VCaP (cell line): ENCODE results near the gene SLC26A4.

Experiments
- H3K27ac ChIP-seq: fragments of 450-650 bp; 2 replicates; pipeline ENCODE4 v1.5.1; 2017
- TF ChIP-seq, protein P1 (sequence below): fragments of 450-650 bp; conservative IDR thresholded peaks from 2 replicates; pipeline ENCODE4 v1.5.1; 2017; ENCODE audit warnings: mild to moderate bottlenecking, moderate library complexity

Gene SLC26A4

DNA sequence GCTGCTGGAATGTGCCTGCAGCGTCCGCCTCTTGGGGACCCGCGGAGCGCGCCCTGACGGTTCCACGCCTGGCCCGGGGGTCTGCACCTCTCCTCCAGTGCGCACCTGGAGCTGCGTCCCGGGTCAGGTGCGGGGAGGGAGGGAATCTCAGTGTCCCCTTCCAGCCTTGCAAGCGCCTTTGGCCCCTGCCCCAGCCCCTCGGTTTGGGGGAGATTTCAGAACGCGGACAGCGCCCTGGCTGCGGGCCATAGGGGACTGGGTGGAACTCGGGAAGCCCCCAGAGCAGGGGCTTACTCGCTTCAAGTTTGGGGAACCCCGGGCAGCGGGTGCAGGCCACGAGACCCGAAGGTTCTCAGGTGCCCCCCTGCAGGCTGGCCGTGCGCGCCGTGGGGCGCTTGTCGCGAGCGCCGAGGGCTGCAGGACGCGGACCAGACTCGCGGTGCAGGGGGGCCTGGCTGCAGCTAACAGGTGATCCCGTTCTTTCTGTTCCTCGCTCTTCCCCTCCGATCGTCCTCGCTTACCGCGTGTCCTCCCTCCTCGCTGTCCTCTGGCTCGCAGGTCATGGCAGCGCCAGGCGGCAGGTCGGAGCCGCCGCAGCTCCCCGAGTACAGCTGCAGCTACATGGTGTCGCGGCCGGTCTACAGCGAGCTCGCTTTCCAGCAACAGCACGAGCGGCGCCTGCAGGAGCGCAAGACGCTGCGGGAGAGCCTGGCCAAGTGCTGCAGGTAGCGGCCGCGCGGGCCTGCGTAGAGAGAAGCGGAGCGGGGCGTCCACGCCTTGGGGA, 645 bp downstream of the SLC26A4 start:
- H3K27ac ChIP-seq = peak overlapping the region; percentile 55
- TF ChIP-seq, protein P1, sequence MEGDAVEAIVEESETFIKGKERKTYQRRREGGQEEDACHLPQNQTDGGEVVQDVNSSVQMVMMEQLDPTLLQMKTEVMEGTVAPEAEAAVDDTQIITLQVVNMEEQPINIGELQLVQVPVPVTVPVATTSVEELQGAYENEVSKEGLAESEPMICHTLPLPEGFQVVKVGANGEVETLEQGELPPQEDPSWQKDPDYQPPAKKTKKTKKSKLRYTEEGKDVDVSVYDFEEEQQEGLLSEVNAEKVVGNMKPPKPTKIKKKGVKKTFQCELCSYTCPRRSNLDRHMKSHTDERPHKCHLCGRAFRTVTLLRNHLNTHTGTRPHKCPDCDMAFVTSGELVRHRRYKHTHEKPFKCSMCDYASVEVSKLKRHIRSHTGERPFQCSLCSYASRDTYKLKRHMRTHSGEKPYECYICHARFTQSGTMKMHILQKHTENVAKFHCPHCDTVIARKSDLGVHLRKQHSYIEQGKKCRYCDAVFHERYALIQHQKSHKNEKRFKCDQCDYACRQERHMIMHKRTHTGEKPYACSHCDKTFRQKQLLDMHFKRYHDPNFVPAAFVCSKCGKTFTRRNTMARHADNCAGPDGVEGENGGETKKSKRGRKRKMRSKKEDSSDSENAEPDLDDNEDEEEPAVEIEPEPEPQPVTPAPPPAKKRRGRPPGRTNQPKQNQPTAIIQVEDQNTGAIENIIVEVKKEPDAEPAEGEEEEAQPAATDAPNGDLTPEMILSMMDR = peak; percentile 71

DNA sequence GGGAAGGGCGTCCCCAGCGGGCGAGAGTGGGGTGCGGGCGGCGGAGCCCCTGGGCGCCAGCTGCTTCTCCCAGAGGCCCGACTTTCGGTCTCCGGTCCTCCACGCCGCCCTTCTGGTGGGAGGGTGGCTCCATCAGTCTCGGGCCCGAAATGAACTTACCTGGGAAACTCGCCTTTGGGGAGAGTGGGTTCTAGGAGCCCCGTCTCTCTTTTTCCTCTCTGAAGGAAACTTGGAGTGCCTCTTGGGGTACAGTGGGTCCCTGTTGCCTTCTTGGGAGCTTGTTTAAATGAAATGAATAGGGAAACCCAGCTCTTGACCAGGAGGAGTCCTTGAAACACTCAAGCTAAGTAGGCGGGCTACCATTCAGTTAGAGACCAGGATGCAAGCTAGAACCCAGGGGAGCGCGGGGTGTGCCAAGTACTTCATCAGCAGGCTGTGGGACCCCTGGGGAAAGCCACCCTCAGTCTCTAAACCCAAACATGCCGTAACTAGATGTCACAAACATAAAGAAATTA, 1.3 kb downstream of the SLC26A4 start:
- TF ChIP-seq, protein P1 = peak; percentile 49
- peak overlapping the region; percentile 55 for H3K27ac ChIP-seq

DNA sequence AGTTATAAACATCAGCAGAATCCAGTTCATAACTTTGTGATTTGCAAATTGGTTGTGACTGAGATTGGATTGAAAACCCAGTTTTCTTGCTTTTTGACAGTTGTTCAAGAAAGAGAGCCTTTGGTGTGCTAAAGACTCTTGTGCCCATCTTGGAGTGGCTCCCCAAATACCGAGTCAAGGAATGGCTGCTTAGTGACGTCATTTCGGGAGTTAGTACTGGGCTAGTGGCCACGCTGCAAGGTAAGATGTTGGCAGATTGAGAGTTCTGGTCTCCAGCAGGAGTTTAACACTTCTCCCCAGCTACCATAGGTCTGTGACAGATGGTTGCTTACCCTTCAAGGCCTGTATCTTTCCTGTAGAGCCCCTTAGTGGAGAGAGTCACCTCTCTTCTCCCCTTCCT, 2.6 kb downstream of the SLC26A4 start:
- TF ChIP-seq, protein P1 = no peak
- no peak overlapping the region for H3K27ac ChIP-seq

- TF ChIP-seq, protein P1 = no peak
- no peak overlapping the region for H3K27ac ChIP-seq
These were observed 6.2 kb downstream of the SLC26A4 start for GRCh38 chr7:107666790-107667189.

DNA sequence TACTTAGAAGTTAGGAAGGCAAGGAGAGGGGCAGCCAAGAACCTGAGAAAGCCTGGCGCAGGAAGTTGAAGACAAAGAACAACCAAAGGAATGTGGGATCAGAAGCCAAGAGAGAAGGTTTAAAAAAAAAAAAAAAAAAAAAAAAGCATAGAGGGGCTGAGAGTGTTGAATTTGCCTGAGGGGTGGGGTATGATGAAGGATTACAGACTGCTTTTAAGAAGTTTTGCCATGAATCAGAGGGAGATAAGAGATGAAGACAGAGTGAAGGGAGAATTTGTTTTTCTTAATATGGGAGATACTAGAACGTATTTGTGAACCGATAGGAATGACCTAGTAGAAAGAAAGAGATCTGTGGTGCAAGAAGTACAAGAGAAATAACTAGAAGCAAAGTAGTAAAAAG, 6.7 kb downstream of the SLC26A4 start:
- TF ChIP-seq, protein P1 = no peak

DNA sequence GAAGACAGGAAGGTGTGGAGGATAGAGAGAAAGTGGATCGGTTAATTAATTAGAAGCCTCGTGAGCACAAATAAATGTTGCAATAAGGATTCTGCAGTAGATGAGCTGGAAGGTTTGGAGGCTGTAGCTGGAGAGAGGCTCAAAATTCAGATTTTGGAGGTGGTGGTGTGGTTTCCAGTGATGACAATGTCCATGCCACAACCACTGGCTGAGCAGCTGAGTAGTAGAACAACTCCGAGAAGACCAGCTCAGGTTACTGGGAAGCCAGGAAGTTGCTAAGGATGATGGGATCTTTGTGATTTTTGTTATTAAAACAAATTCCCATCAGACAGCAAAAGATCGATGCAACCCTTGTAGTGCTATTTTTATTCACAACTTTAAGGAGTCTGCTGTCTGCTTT, 7.7 kb downstream of the SLC26A4 start:
- TF ChIP-seq, protein P1 = no peak

More for the DNA sequence above, 6.7 kb downstream of the SLC26A4 start:
- no peak overlapping the region for H3K27ac ChIP-seq

DNA sequence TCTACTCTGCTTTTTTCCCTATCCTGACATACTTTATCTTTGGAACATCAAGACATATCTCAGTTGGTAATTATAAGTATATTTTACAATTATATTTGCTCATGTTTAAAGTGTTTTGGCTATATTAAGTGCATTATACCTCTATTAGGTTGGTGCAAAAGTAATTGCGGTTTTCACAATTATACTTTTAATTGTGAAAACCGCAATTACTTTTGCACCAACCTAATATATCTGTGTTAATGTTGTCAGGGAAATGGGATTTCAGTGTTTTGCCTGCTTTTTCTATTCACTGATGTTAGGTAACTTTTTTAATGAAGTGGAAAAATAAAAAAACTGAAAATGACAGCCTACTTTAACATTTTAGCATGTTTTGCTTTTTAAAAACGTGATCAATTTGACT, 11.6 kb downstream of the SLC26A4 start:
- H3K27ac ChIP-seq = no peak overlapping the region
- TF ChIP-seq, protein P1 = no peak

More for the DNA sequence above, 7.7 kb downstream of the SLC26A4 start:
- H3K27ac ChIP-seq = no peak overlapping the region
